ENCODE data around the gene SLC12A8. TPM values are rescaled to one million over a fixed set of nuclear protein-coding genes. Genes with fewer than 3 reads are reported as not detected.

Gene SLC12A8
- total and polyA plus RNA-seq, 2 experiments from 2014 or later: 6.9 to 15.9 TPM

GRCh38 chr3:125102470-125102869 lies 110.1 kb downstream of the SLC12A8 start:
- H2AFZ ChIP-seq: no peak overlapping the region
- H3K36me3 ChIP-seq (ENCODE audit: insufficient read depth): no peaks in the 10 kb centered on the region
- no peaks in the 10 kb centered on the region for H3F3A ChIP-seq (replicated peaks; ENCODE audit: low read depth)
- no peaks in the 10 kb centered on the region for H3K27me3 Mint-ChIP-seq (ENCODE audit: insufficient read depth, low read depth, poor library complexity)
- no peak overlapping the region for H3K4me2 ChIP-seq
- H4K20me1 ChIP-seq (replicated peaks; ENCODE audit: insufficient read depth): no peaks in the 10 kb centered on the region
- H3K4me3 ChIP-seq: no peak overlapping the region
- no peaks in the 10 kb centered on the region for H3K9me3 Mint-ChIP-seq
- no peaks in the 10 kb centered on the region for H3K4me1 ChIP-seq (ENCODE audit: insufficient read depth)
- DNase-seq (ENCODE audit: low spot score): no peak
- peaks cover 8% of the 10 kb centered on the region for H3K4me1 Mint-ChIP-seq
- no peaks in the 10 kb centered on the region for H3K9me2 ChIP-seq (ENCODE audit: insufficient read depth)
- H3K79me2 ChIP-seq (replicated peaks; ENCODE audit: insufficient read depth): no peaks in the 10 kb centered on the region
- H3K4me3 Mint-ChIP-seq: no peak overlapping the region
- H3K27ac Mint-ChIP-seq: no peak overlapping the region
- no peaks in the 10 kb centered on the region for H3K27me3 ChIP-seq (ENCODE audit: insufficient read depth)
- H3K36me3 Mint-ChIP-seq (ENCODE audit: low read depth): peaks cover 18% of the 10 kb centered on the region; the same call in 2 of the 3 replicates
- TF ChIP-seq ZNF331 (CRISPR knock-in tag; IDR thresholded peaks at IDR 0.05; ENCODE audit: low read depth) (no peak), POLR2AphosphoS5 (IDR thresholded peaks at IDR 0.05; ENCODE audit: low read depth) (no peak), EZH2 (IDR thresholded peaks at IDR 0.05; ENCODE audit: low read depth, unreplicated experiment) (no peak), EZH2phosphoT487 (IDR thresholded peaks at IDR 0.05; ENCODE audit: unreplicated experiment) (no peak), CTCF (conservative IDR thresholded peaks at IDR 0.05; ENCODE audit: low read depth in 2 of 2) (no peak), STAT1 (IDR thresholded peaks at IDR 0.05; ENCODE audit: unreplicated experiment) (no peak)
- H3K27ac ChIP-seq (ENCODE audit: low read depth): 0 out of 2 replicates have a peak overlapping the region, but pooled peaks have one; percentile 2
- no peak for ATAC-seq

DNA sequence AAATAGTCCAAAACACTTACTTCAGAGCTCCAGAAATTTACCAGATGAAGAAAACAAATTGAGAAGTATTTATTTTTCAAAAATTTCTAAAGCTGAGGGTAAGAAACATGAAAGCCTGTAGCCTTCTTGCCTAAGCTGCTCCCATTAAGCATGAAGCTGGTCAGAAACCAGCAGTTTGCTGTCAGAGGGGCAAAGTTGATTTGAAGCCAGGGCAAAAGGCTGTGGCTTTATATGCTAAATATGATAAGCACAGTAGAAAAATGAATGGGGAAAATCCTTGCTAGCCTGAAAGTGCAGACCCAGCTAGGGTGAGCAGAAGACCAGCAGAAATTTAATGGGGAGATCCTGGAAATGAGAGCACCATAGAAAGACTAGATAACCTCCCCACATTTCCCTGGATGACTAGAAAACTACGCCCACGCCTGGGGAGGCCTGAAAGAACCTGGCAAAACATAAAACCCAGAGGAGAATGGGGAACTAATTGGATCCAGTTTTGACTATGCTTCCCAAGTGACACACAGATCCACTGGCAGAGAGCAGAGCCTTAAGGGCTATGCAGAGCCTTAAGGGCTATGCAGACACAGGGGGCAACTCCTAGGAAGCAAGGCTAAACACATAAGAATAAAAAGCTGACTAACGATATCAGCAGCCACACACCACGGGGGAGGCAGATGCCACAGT lies 113.8 kb downstream of the SLC12A8 start:
- Histone ChIP-seq H3K4me1 (ENCODE audit: insufficient read depth) (no peaks in the 10 kb centered on the region), H3K27ac (ENCODE audit: low read depth) (no peak overlapping the region), H3K4me3 (no peak overlapping the region), H2AFZ (no peak overlapping the region), H3K4me2 (no peak overlapping the region), H3K9me2 (ENCODE audit: insufficient read depth) (no peaks in the 10 kb centered on the region), H3F3A (replicated peaks; ENCODE audit: low read depth) (no peaks in the 10 kb centered on the region), H3K79me2 (replicated peaks; ENCODE audit: insufficient read depth) (no peaks in the 10 kb centered on the region), H4K20me1 (replicated peaks; ENCODE audit: insufficient read depth) (no peaks in the 10 kb centered on the region), H3K36me3 (ENCODE audit: insufficient read depth) (no peaks in the 10 kb centered on the region), H3K27me3 (ENCODE audit: insufficient read depth) (no peaks in the 10 kb centered on the region)
- no peaks in the 10 kb centered on the region for H3K9me3 Mint-ChIP-seq
- no peaks in the 10 kb centered on the region for H3K27me3 Mint-ChIP-seq (ENCODE audit: insufficient read depth, low read depth, poor library complexity)
- H3K36me3 Mint-ChIP-seq (ENCODE audit: low read depth): peaks cover 4% of the 10 kb centered on the region; the same call in 1 of the 3 replicates
- H3K27ac Mint-ChIP-seq: no peak overlapping the region
- H3K4me3 Mint-ChIP-seq: no peak overlapping the region
- DNase-seq (ENCODE audit: low spot score): no peak
- H3K4me1 Mint-ChIP-seq: peaks cover 8% of the 10 kb centered on the region
- peak; percentile 97 for ATAC-seq
- TF ChIP-seq EZH2phosphoT487 (IDR thresholded peaks at IDR 0.05; ENCODE audit: unreplicated experiment): no peak
- no peak for TF ChIP-seq REST (IDR thresholded peaks at IDR 0.05; ENCODE audit: unreplicated experiment)
- TF ChIP-seq NANOG (IDR thresholded peaks at IDR 0.05; ENCODE audit: borderline replicate concordance): no peak
- TF ChIP-seq CTCF (conservative IDR thresholded peaks at IDR 0.05; ENCODE audit: low read depth in 2 of 2): no peak
- no peak for TF ChIP-seq CREB1 (CRISPR knock-in tag; IDR thresholded peaks at IDR 0.05; ENCODE audit: low read depth)
- no peak for TF ChIP-seq POLR2AphosphoS5 (IDR thresholded peaks at IDR 0.05; ENCODE audit: low read depth)
- no peak for TF ChIP-seq EZH2 (IDR thresholded peaks at IDR 0.05; ENCODE audit: low read depth, unreplicated experiment)
- no peak for TF ChIP-seq STAT1 (IDR thresholded peaks at IDR 0.05; ENCODE audit: unreplicated experiment)
- no peak for TF ChIP-seq ETS1 (IDR thresholded peaks at IDR 0.05)
- no peak for TF ChIP-seq JUNB (IDR thresholded peaks at IDR 0.05; ENCODE audit: unreplicated experiment)
